Subcutaneous abdominal adipose tissue (tissue), 5 donors: Measurements from ENCODE around the gene PEAK1.
"Not testable (repeated sequence)": the region's sequence is repeated elsewhere in the genome, so short reads cannot be mapped to it uniquely, and the experiment has no call there.

Source experiments
- H3K27ac ChIP-seq: one replicate; pipeline ENCODE4 v1.7.0; 2013; ENCODE audit warnings: low read depth, mild to moderate bottlenecking, inconsistent platforms, low read length, moderate library complexity
- H3K27me3 ChIP-seq, 5 donors: one replicate each; pipeline ENCODE4 v1.7.0; 2013; ENCODE audit warnings: low read length in 5 of 5, inconsistent platforms in 1 of 5; ENCODE audit not compliant: control insufficient read depth in 5 of 5, insufficient read depth in 4 of 5
- H3K36me3 ChIP-seq, 5 donors: one replicate each; pipeline ENCODE4 v1.7.0; 2013; ENCODE audit warnings: low read length in 5 of 5; ENCODE audit not compliant: control insufficient read depth in 5 of 5, insufficient read depth in 5 of 5
- H3K4me1 ChIP-seq, 5 donors: one replicate each; pipeline ENCODE4 v1.7.0; 2013; ENCODE audit warnings: low read length in 5 of 5, mild to moderate bottlenecking in 3 of 5, moderate library complexity in 1 of 5; ENCODE audit not compliant: control insufficient read depth in 5 of 5, insufficient read depth in 5 of 5
- H3K4me3 ChIP-seq, 5 donors: one replicate each; pipeline ENCODE4 v1.7.0; 2013; ENCODE audit warnings: low read length in 5 of 5, low read depth in 1 of 5
- H3K9ac ChIP-seq, 5 donors: one replicate each; pipeline ENCODE4 v1.7.0; 2013; ENCODE audit warnings: low read length in 5 of 5, mild to moderate bottlenecking in 4 of 5, moderate library complexity in 3 of 5
- H3K9me3 ChIP-seq, 5 donors: one replicate each; pipeline ENCODE4 v1.7.0; 2013; ENCODE audit warnings: low read length in 5 of 5; ENCODE audit not compliant: control insufficient read depth in 5 of 5
- donor health status: healthy.
- donor health status: healthy.
- donor health status: healthy.
- donor health status: healthy.
- donor health status: healthy.

The PEAK1 gene

DNA sequence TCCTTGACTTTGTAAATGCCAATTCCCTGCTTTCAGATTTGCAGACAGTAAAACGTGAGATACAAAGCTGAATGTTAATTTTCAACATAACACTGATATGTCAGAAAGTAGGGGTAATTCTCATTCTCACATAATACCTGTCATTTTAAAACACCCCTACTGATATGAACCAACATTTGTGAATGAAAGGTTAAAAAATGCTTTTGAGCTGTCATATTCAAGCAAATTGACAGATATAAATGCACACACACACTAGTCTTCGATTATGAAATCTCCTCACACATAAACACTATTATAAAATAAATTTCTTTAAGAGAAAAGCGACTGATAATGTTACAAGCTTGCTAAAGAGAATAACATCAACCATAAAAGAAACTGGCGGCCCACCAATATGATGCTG is 128.8 kb downstream of the PEAK1 start:
- Histone ChIP-seq H3K27ac (no peak overlapping the region), H3K4me1 (peaks cover 0 to 22% (median 14%) of the 10 kb centered on the region in 5 donors), H3K4me3 (no peak overlapping the region), H3K36me3 (peaks cover 0 to 3% (median 0%) of the 10 kb centered on the region in 5 donors), H3K27me3 (no peaks in the 10 kb centered on the region), H3K9me3 (no peaks in the 10 kb centered on the region), H3K9ac (no peak overlapping the region)

- Histone ChIP-seq H3K4me3 (no peak overlapping the region), H3K27ac (no peak overlapping the region), H3K36me3 (peaks cover 0 to 12% (median 9%) of the 10 kb centered on the region in 5 donors), H3K9me3 (no peaks in the 10 kb centered on the region), H3K9ac (no peak overlapping the region), H3K27me3 (no peaks in the 10 kb centered on the region), H3K4me1 (peaks cover 0 to 29% (median 14%) of the 10 kb centered on the region in 5 donors)
These were observed 132.5 kb downstream of the PEAK1 start for GRCh38 chr15:77287385-77287784.

DNA sequence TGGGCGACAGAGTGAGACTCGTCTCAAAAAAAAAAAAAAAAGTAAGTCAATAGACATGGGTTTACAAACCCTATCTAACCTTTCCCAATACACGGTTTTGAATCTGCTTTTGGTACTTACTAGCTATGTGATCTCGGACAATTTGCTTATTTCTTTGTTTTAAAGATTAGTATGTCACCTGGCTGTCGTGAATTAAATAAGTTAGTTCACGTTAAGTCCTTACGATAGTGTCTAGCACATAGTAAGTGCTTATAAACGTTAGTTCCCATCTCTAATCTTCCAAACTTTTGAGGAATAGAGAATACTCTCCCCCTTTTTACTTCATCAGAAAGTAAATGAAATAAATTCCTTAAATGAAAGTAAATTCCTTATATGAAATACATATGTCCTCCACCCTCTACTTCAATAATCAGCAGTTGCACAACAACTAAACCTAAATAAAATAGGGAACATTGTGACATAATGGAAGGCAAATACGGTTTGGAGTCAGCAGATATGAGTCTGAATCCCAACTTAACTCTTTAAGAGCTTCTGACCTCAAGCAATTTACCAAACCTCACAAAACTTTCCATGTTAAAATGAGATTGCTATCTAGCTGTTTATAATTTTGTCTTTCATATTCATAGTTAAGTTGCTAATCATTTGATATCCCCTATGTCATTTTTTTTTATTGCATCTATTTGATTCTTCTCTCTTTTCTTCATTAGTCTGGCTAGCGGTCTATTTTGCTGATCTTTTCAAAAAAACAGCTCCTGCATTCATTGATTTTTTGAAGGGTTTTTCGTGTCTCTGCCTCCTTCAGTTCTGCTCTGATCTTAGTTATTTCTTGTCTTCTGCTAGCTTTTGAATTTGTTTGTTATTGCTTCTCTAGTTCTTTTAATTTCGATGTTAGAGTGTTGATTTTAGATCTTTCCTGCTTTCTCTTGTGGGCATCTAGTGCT is 134.6 kb downstream of the PEAK1 start:
- H3K9ac ChIP-seq = no peak overlapping the region
- H3K27ac ChIP-seq = no peak overlapping the region
- peaks cover 0 to 33% (median 14%) of the 10 kb centered on the region in 5 donors for H3K4me1 ChIP-seq
- no peaks in the 10 kb centered on the region for H3K27me3 ChIP-seq
- no peaks in the 10 kb centered on the region for H3K9me3 ChIP-seq
- H3K36me3 ChIP-seq = peaks cover 0 to 12% (median 6%) of the 10 kb centered on the region in 5 donors
- H3K4me3 ChIP-seq = no peak overlapping the region

DNA sequence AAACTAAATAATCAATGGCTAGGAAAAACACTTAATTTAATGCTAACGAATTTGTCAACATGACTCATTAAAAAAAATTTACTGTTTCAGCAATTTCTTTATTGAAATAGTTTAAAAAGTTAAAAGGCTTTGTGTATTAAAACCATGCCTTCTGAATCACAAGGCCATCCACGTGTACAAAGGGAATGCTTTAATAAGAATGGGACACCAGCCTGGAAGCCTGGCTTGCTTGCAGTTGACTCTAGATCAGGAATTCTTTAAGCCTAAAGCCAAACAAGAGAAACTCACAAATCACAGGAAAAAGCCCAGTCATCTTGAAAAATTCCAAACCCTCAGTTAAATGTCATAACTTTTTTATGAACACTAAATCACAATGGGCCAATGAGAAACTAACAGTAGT is 137.6 kb downstream of the PEAK1 start:
- Histone ChIP-seq H3K27ac (peak overlapping the region; percentile 74), H3K9me3 (no peaks in the 10 kb centered on the region), H3K4me1 (peaks cover 0 to 14% (median 4%) of the 10 kb centered on the region in 5 donors), H3K27me3 (no peaks in the 10 kb centered on the region), H3K4me3 (no peak overlapping the region), H3K36me3 (peaks cover 3 to 18% (median 6%) of the 10 kb centered on the region in 5 donors), H3K9ac (peak overlapping the region in 1 of 5 donors; percentile 15)

GRCh38 chr15:77276943-77277342 is 143.0 kb downstream of the PEAK1 start:
- H3K4me1 ChIP-seq = peaks cover 0 to 4% (median 0%) of the 10 kb centered on the region in 5 donors
- H3K4me3 ChIP-seq = no peak overlapping the region
- no peaks in the 10 kb centered on the region for H3K27me3 ChIP-seq
- no peaks in the 10 kb centered on the region for H3K9me3 ChIP-seq
- no peak overlapping the region for H3K9ac ChIP-seq
- H3K27ac ChIP-seq = no peak overlapping the region
- peaks cover 0 to 8% (median 3%) of the 10 kb centered on the region in 5 donors for H3K36me3 ChIP-seq

DNA sequence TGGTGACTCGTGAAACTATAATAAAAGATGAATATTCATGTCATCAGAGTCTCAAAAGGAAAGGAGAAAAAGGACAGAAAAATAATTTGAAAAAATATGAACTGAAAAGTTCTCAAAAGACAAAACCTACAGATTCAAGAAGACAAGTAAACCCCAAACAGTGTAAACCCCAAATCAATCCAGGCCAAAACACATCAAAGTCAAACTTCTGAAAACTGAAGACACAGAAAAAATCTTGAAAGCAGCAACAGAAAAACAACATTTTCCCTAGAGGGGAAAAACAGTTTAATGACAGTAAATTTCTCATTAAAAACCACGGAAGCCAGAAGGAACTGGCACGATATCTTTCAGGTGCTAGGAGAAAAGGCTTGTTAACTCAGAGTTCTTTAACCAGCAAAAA is 143.8 kb downstream of the PEAK1 start:
- H3K9ac ChIP-seq = no peak overlapping the region
- no peak overlapping the region for H3K4me3 ChIP-seq
- H3K27me3 ChIP-seq = no peaks in the 10 kb centered on the region
- no peak overlapping the region for H3K27ac ChIP-seq
- peaks cover 0 to 8% (median 3%) of the 10 kb centered on the region in 5 donors for H3K36me3 ChIP-seq
- peaks cover 0 to 2% (median 0%) of the 10 kb centered on the region in 5 donors for H3K4me1 ChIP-seq
- no peaks in the 10 kb centered on the region for H3K9me3 ChIP-seq

DNA sequence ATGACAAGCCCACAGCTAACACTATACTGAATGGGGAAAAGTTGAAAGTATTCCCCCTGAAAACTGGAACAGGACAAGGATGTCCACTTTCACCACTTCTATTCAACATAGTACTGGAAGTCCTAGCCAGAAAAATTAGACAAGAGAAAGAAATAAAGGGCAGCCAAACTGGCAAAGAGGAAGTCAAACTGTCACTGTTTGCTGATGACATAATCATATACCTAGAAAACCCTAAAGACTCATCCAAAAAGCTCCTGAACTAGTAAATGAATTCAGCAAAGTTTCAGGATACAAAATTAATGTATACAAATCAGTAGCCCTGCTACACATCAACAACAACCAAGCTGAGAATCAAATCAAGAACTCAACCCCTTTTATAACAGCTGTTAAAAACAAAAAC is 146.8 kb downstream of the PEAK1 start:
- H3K27ac ChIP-seq, H3K36me3 ChIP-seq, H3K9me3 ChIP-seq, H3K27me3 ChIP-seq, H3K4me3 ChIP-seq, H3K4me1 ChIP-seq, H3K9ac ChIP-seq: not testable (repeated sequence)

DNA sequence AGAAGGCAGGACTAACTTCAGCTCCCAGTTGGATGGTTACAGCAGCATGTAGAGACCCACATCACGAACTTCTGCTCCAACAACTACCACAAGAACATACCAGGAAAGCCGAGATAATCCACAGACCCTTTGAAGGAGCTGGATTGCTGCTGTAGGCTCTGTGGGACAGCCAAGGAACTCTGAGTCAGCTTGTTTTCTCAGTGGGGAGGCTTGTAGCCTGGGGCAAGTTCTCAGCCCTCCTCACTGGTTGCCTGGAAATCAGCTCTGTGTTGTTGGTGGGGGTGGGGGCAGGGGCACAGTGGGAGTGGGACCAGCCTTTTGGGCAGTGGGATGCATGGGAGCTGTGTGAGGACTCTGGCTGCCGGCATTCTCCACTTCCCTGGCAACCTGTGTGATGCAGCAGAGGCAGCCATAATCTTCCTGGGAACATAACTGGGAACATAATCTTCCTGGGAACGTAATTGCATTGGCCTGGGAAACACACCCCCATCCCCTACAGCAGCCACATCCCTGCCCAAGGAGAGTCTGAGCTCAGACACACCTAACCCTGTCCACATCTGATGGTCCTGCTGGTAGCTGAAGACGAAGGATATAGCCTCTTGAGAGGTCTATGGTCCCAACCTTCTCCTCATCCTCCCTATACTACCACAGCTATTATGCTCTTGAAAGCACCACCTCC is 153.1 kb downstream of the PEAK1 start:
- no peaks in the 10 kb centered on the region for H3K9me3 ChIP-seq
- no peaks in the 10 kb centered on the region for H3K27me3 ChIP-seq
- H3K9ac ChIP-seq = no peak overlapping the region
- H3K4me3 ChIP-seq = no peak overlapping the region
- peaks cover 0 to 7% (median 4%) of the 10 kb centered on the region in 5 donors for H3K4me1 ChIP-seq
- H3K27ac ChIP-seq = no peak overlapping the region
- peaks cover 0 to 5% (median 0%) of the 10 kb centered on the region in 5 donors for H3K36me3 ChIP-seq

DNA sequence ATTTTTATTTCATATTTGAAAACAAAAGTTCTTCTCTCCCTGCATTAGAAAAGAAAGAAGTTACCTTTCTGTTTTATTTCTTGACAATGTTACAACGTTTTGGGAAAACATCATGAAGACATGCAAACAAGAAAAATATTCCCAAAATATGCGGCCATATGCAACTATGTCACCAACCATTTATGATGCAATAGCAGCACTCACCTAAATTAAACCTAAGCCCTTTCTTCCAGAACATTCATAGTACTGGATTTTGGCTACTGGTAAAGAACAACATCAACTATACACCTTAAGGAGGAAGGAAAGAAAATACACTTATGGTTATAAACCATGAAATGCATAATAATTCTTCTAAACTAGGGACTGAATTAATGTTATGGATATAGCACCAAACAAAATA is 164.5 kb downstream of the PEAK1 start:
- H3K27me3 ChIP-seq = no peaks in the 10 kb centered on the region
- peaks cover 0 to 7% (median 6%) of the 10 kb centered on the region in 5 donors for H3K4me1 ChIP-seq
- H3K4me3 ChIP-seq = no peak overlapping the region

GRCh38 chr15:77251662-77252061 is 168.2 kb downstream of the PEAK1 start:
- H3K4me1 ChIP-seq = no peaks in the 10 kb centered on the region
- no peak overlapping the region for H3K9ac ChIP-seq
- no peak overlapping the region for H3K27ac ChIP-seq
- no peak overlapping the region for H3K4me3 ChIP-seq
- H3K9me3 ChIP-seq = no peaks in the 10 kb centered on the region
- no peaks in the 10 kb centered on the region for H3K27me3 ChIP-seq
- peaks cover 8 to 26% (median 17%) of the 10 kb centered on the region in 5 donors for H3K36me3 ChIP-seq

More for the DNA sequence above, 164.5 kb downstream of the PEAK1 start:
- Histone ChIP-seq H3K27ac (no peak overlapping the region), H3K9me3 (no peaks in the 10 kb centered on the region), H3K9ac (no peak overlapping the region), H3K36me3 (peaks cover 5 to 12% (median 11%) of the 10 kb centered on the region in 5 donors)
